ENCODE data around the gene ATRNL1.

The ATRNL1 gene

GRCh38 chr10:115982076-115982475 lies 888.9 kb downstream of the ATRNL1 start:
- no peak for DNase-seq (ENCODE audit: low spot score)

GRCh38 chr10:115982526-115982925 lies 889.4 kb downstream of the ATRNL1 start:
- no peak for DNase-seq (ENCODE audit: low spot score)

- DNase-seq (ENCODE audit: low spot score) = no peak
These were observed 892.6 kb downstream of the ATRNL1 start for GRCh38 chr10:115985786-115986185.

- no peak for DNase-seq (ENCODE audit: low spot score)
These were observed 895.2 kb downstream of the ATRNL1 start for GRCh38 chr10:115988380-115988779.

- no peak for DNase-seq (ENCODE audit: low spot score)
These were observed 896.5 kb downstream of the ATRNL1 start for GRCh38 chr10:115989621-115990020.

GRCh38 chr10:115992236-115992986 lies 899.2 kb downstream of the ATRNL1 start:
- DNase-seq (ENCODE audit: low spot score) = no peak

GRCh38 chr10:115996031-115996430 lies 902.9 kb downstream of the ATRNL1 start:
- DNase-seq (ENCODE audit: low spot score) = no peak

GRCh38 chr10:115998301-115998700 lies 905.1 kb downstream of the ATRNL1 start:
- DNase-seq (ENCODE audit: low spot score) = no peak
